Inferior parietal cortex (tissue), 1 donor: Measurements from ENCODE around the gene CEP164.

Experiments
- DNase-seq: peaks from one replicate; pipeline ENCODE4 v3.0.0-alpha.2; 2016; ENCODE audit errors: extremely low spot score

CEP164 gene

GRCh38 chr11:117419482-117420142 lies 92.0 kb downstream of the CEP164 start:
- no peak for DNase-seq

- no peak for DNase-seq
Observed at GRCh38 chr11:117420143-117420485, 92.5 kb downstream of the CEP164 start.

- DNase-seq = no peak
Observed at GRCh38 chr11:117420598-117420997, 92.9 kb downstream of the CEP164 start.

- no peak for DNase-seq
Observed at GRCh38 chr11:117421041-117421440, 93.4 kb downstream of the CEP164 start.

- DNase-seq = no peak
Observed at GRCh38 chr11:117421476-117421875, 93.8 kb downstream of the CEP164 start.

- DNase-seq = no peak
Observed at GRCh38 chr11:117423046-117423575, 95.5 kb downstream of the CEP164 start.

- no peak for DNase-seq
Observed at GRCh38 chr11:117424781-117425180, 97.1 kb downstream of the CEP164 start.

GRCh38 chr11:117425679-117426296 lies 98.1 kb downstream of the CEP164 start:
- DNase-seq = no peak

- DNase-seq = peak; percentile 86
Observed at GRCh38 chr11:117426297-117426685, 98.6 kb downstream of the CEP164 start.

GRCh38 chr11:117426941-117427340 lies 99.3 kb downstream of the CEP164 start:
- DNase-seq = no peak

- no peak for DNase-seq
Observed at GRCh38 chr11:117427356-117427874, 99.8 kb downstream of the CEP164 start.

- DNase-seq = no peak
Observed at GRCh38 chr11:117428186-117428855, 100.7 kb downstream of the CEP164 start.

GRCh38 chr11:117428856-117429229 lies 101.2 kb downstream of the CEP164 start:
- no peak for DNase-seq

GRCh38 chr11:117430293-117430955 lies 102.8 kb downstream of the CEP164 start:
- DNase-seq = no peak

GRCh38 chr11:117431436-117431835 lies 103.8 kb downstream of the CEP164 start:
- DNase-seq = no peak

GRCh38 chr11:117433717-117434116 lies 106.1 kb downstream of the CEP164 start:
- DNase-seq = no peak

- no peak for DNase-seq
Observed at GRCh38 chr11:117434481-117434880, 106.8 kb downstream of the CEP164 start.

- no peak for DNase-seq
Observed at GRCh38 chr11:117435326-117435725, 107.7 kb downstream of the CEP164 start.

- DNase-seq = no peak
Observed at GRCh38 chr11:117437041-117437790, 109.6 kb downstream of the CEP164 start.

- no peak for DNase-seq
Observed at GRCh38 chr11:117437791-117438130, 110.1 kb downstream of the CEP164 start.

GRCh38 chr11:117438371-117439000 lies 110.8 kb downstream of the CEP164 start:
- DNase-seq = no peak
